Measurements from ENCODE around the gene CLDN5. TPM values are rescaled to one million over a fixed set of nuclear protein-coding genes. Genes with fewer than 3 reads are reported as not detected.

The CLDN5 gene
- total and polyA plus RNA-seq, 12 donors: 19.8 to 102 (median 40.7) TPM

DNA sequence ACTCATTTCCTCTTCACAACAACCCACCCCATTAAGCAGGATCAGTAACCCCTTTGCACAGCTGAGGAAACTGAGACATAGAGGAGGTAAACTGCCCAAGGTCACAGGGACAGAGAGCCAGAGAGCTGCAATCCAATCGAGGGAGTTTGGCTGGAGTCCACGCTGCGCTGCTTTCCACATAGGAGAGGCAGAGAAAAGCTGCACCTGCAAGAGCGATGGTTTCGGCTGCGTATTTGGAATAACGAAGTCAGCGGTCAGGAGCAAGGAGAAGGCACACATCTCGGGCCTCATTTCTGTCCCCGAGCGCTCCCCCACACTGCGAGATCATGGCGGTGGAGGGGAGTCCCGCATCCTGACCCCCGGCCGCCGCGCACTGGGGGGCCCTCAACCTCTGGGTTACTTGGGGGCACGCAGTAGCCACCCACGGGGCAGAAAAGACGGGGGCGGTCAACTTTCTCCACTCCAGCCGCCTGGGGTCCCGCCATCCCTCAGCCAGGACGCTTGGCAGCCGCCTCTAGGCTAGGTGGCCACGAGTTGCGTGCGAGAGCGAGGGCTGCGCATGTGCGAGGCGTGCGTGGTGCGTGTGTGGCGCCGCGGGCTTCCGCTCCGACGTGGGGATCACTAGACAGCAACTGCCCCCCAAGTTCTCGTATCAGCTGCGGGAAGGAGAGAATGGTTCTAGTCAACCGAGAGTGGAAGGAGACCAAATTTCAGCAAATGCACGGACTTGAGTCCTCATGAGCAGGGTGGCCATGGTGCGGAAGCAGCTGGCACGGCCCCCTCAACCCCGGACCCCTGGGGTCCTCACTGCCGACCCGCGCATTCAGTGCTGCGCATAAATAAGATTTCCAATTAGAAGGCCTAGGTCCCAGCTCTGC is 42.3 kb upstream of the CLDN5 start:
- peaks cover 3 to 46% (median 22%) of the 10 kb centered on the region in 9 donors for H3K4me1 ChIP-seq
- DNase-seq (no peak), ATAC-seq (peak in 2 of 8 donors; percentile 23 to 28)
- 87 to 88% methylated on average over 52 of the region's 52 CpGs for WGBS, 2 donors
- no peak overlapping the region for H3K4me3 ChIP-seq
- TF ChIP-seq, protein P1, sequence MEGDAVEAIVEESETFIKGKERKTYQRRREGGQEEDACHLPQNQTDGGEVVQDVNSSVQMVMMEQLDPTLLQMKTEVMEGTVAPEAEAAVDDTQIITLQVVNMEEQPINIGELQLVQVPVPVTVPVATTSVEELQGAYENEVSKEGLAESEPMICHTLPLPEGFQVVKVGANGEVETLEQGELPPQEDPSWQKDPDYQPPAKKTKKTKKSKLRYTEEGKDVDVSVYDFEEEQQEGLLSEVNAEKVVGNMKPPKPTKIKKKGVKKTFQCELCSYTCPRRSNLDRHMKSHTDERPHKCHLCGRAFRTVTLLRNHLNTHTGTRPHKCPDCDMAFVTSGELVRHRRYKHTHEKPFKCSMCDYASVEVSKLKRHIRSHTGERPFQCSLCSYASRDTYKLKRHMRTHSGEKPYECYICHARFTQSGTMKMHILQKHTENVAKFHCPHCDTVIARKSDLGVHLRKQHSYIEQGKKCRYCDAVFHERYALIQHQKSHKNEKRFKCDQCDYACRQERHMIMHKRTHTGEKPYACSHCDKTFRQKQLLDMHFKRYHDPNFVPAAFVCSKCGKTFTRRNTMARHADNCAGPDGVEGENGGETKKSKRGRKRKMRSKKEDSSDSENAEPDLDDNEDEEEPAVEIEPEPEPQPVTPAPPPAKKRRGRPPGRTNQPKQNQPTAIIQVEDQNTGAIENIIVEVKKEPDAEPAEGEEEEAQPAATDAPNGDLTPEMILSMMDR (IDR thresholded peaks at IDR 0.05): no peak
- H3K9me3 ChIP-seq: peaks cover 0 to 14% (median 0%) of the 10 kb centered on the region in 11 donors
- intact Hi-C loops (cut with DNase I): loop anchor here in 4 of 10 donors (1.0 to 5.0 kb wide), 3 partner anchors 39 to 42 kb away; partner anchors contain the start of gene CLDN5 (in 2 of the 4)
- H3K36me3 ChIP-seq: no peaks in the 10 kb centered on the region
- peak overlapping the region in 9 of 10 donors; percentile 47 to 89 (median 78) for H3K27ac ChIP-seq
- H3K27me3 ChIP-seq: no peaks in the 10 kb centered on the region

DNA sequence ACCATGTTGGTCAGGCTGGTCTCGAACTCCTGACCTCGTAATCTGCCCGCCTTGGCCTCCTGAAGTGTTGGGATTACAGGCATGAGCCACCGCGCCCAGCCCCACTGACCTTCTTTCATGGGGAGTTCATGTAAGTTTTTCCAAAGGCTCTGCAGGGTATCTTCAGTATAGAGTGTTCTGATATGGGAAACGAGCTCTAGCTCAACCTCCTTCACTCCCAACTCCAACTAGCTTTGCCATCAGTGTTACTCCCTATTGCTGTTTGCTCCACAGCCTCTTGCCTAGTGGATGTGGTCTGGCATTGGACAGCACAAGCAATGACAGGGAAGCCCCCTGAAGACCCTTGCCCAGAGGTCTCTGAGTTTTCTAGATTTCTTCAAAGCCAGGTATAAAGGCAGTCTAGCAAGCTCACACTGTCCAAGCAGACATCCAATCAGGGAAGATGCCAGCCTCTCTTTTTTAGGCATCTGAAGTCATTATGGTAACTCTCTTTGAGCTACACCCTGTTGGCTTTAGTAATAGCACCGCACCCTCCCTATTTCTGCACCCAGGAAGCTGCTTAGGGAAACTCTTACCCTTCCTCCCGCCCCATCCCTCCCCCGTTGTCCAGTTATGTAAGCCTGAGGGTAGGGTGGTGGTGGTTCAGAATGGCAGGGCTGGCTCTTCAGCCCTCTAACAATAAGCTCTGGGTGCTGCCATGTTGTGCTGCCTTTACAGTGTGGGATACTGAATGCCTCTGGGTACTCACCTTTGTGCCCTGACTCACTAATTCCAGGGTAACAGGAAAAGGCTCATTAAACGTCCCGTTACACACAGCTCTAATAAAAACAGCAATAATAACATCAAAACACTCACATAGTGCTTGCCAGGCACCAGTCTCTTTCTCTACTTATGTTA is 41.4 kb upstream of the CLDN5 start:
- H3K36me3 ChIP-seq: no peaks in the 10 kb centered on the region
- 79% methylated on average over 11 of the region's 11 CpGs for WGBS, 2 donors
- peak overlapping the region in 3 of 10 donors; percentile 69 to 86 (median 78) for H3K27ac ChIP-seq
- ATAC-seq (peak in 5 of 8 donors; percentile 32 to 44 (median 38)), DNase-seq (no peak)
- peaks cover 0 to 14% (median 0%) of the 10 kb centered on the region in 11 donors for H3K9me3 ChIP-seq
- H3K4me1 ChIP-seq: peaks cover 3 to 38% (median 19%) of the 10 kb centered on the region in 9 donors
- intact Hi-C loops (cut with DNase I): loop anchor here in 3 of 10 donors (2.0 to 5.0 kb wide), 2 partner anchors 38 to 41 kb away; partner anchors contain the start of gene CLDN5 (in 1 of the 3)
- TF ChIP-seq, protein P1 (IDR thresholded peaks at IDR 0.05): no peak
- H3K4me3 ChIP-seq: no peak overlapping the region
- no peaks in the 10 kb centered on the region for H3K27me3 ChIP-seq

DNA sequence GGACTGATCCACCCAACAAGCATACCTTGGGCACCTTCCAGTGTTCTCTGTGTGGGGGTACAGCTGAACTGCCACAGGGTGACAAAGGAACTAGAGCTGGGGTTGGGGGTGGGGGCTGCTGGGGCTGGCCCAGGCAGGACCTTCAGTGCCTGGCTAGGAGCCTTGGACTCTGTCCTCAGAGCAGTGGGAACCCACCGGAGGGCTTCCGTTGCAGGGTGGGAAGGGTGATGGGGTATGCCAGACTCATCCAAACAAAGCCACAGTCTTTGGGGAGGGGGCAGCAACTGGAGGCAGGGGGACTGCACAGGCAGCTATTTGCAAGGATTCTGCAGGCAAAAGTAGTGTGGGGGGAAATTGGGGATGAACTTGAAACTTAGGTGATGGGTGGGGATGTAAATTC is 35.7 kb upstream of the CLDN5 start:
- WGBS, 2 donors: 93 to 100% methylated on average over 2 of the region's 2 CpGs
- no peaks in the 10 kb centered on the region for H3K27me3 ChIP-seq
- TF ChIP-seq, protein P1 (IDR thresholded peaks at IDR 0.05): no peak
- H3K9me3 ChIP-seq: peaks cover 0 to 14% (median 0%) of the 10 kb centered on the region in 11 donors
- no peaks in the 10 kb centered on the region for H3K36me3 ChIP-seq
- ATAC-seq: no peak
- no peaks in the 10 kb centered on the region for H3K4me1 ChIP-seq
- DNase-seq: no peak
- no peak overlapping the region for H3K4me3 ChIP-seq
- intact Hi-C loops (cut with DNase I): no loop called here
- no peak overlapping the region for H3K27ac ChIP-seq

DNA sequence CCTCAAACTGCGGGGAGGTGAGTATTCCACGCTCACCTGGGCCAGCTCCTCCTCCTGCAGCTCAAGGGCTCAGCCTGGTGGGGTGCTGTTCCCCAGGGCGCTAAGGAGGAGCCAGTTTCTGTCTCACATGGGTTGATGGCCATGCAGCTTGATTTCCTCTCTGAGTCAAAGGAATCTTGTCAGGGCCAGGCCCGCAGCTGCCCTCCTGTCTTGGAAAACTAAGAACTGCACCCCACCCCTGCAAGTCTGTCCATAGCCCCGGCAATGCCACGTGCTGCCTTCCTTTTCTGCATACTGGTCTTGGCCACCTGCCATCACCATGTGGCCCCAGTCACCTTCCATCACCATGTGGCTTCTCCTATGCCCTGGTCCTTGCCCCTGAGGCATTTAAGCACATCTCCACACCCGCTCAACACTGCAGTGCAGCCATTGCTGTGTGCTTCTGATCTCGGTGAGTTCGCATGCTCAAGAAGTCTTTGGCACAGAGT is 35.2 kb upstream of the CLDN5 start:
- TF ChIP-seq, protein P1 (IDR thresholded peaks at IDR 0.05): no peak
- H3K27me3 ChIP-seq: no peaks in the 10 kb centered on the region
- DNase-seq (no peak), ATAC-seq (no peak)
- no peaks in the 10 kb centered on the region for H3K36me3 ChIP-seq
- H3K4me1 ChIP-seq: no peaks in the 10 kb centered on the region
- intact Hi-C loops (cut with DNase I): no loop called here
- H3K9me3 ChIP-seq: peaks cover 0 to 13% (median 0%) of the 10 kb centered on the region in 11 donors
- H3K27ac ChIP-seq: no peak overlapping the region
- no peak overlapping the region for H3K4me3 ChIP-seq
- 83 to 86% methylated on average over 9 of the region's 9 CpGs for WGBS, 2 donors
